Ovary (tissue), 9 donors: ENCODE measurements around the gene SLX4IP. TPM values are rescaled to one million over a fixed set of nuclear protein-coding genes. Genes with fewer than 3 reads are reported as not detected.
A peak's percentile ranks its signal among the peaks of the same experiment; 100 is the strongest.

Experiments used
- DNase-seq, 5 donors: peaks; one replicate each; pipeline ENCODE4 v3.0.0-alpha.2; 2019 to 2020
- H3K27ac ChIP-seq, 2 donors: fragments of 200-600 bp; one replicate each; pipeline versions ENCODE4 v1.5.1 to v1.8.0; 2019 to 2022
- H3K27me3 ChIP-seq: fragments of 200-600 bp; one replicate; pipeline ENCODE4 v1.8.0; 2022
- H3K36me3 ChIP-seq: fragments of 200-600 bp; sonication (generic); one replicate; pipeline ENCODE4 v1.5.1; 2019
- H3K4me1 ChIP-seq: one replicate; pipeline ENCODE4 v1.8.1; 2013; ENCODE audit warnings: mild to moderate bottlenecking, moderate library complexity; ENCODE audit not compliant: insufficient read depth
- H3K4me3 ChIP-seq: fragments of 200-600 bp; sonication (generic); one replicate; pipeline ENCODE4 v1.5.1; 2017
- H3K9me3 ChIP-seq, 2 donors: fragments of 200-600 bp in 1 of 2; sonication (generic) in 1 of 2; one replicate each; pipeline versions ENCODE4 v1.5.1 to v1.8.1; 2013 to 2019; ENCODE audit warnings: mild to moderate bottlenecking in 1 of 2, moderate library complexity in 1 of 2
- EP300 ChIP-seq: sonication (generic); formaldehyde crosslinking; IDR thresholded peaks from one replicate; pipeline ENCODE4 v1.6.1; 2017; ENCODE audit warnings: antibody characterized with exemption
- POLR2A ChIP-seq: fragments of 450-650 bp; IDR thresholded peaks from one replicate; pipeline ENCODE4 v1.6.1; 2017; ENCODE audit warnings: antibody characterized with exemption, mild to moderate bottlenecking, moderate library complexity
- WGBS, 3 donors: extraction: QIAGEN DNeasy Blood & Tissue Kit in 1 of 3; methylation state at CpG; one replicate each; pipeline versions ENCODE4 v1.1.5 to v1.1.7; 2013 to 2017; 5-methylcytosine and 5-hydroxymethylcytosine counted together
- intact Hi-C, 4 donors: fragments of 100-400 bp; cut with DNase I; formaldehyde crosslinking; loops; one replicate each; pipeline versions ENCODE4 v1.11.0 to v1.15.1; 2022 to 2023
- polyA plus RNA-seq, 2 donors: library from polyadenylated mRNA; stranded (reverse); fragments of 200-250 nt in 1 of 2; fragments of 350-450 nt in 1 of 2; fragmentation: Illumina TruSeq in 1 of 2; extraction: RNeasy Lipid Tissue Mini Kit (QIAGEN cat#74804) in 1 of 2; gene quantifications; one replicate each; pipeline ENCODE4 v1.2.3, GENCODE V29; 2013 to 2014
- total RNA-seq, 7 donors: library from RNA; depleted of rRNA in 2 of 7; stranded (reverse); fragments of >200 nt in 2 of 7; fragmentation: NEBNext Ultra II Directional in 3 of 7; extraction: Animal tissue kit (Norgen Biotek cat#: 25700) in 3 of 7; gene quantifications; one replicate each; pipeline versions ENCODE4 v1.1.0 to v1.2.4, GENCODE V29; 2016 to 2023
- TF ChIP-seq, protein P1 (sequence below), 3 donors: fragments of 450-650 bp in 2 of 3; fragments of 200-600 bp in 1 of 3; IDR thresholded peaks; one replicate each; pipeline versions ENCODE4 v1.5.1 to v1.8.0; 2016 to 2022; ENCODE audit warnings: antibody characterized with exemption in 3 of 3, mild to moderate bottlenecking in 1 of 3
- donor health status: DM: no; HTN: no; CAD: no; lungs with moderate emphysema.
- donor health status: DM: no; HTN: no; CAD: no.
- donor health status: Bipolar disorder and iron deficiency.
- donor health status: DM: yes; HTN: yes; CAD: no.
- donor health status: DM: no; HTN: no; CAD: no.
- donor health status: DM: yes; HTN: yes; CAD: no.

SLX4IP gene
- total and polyA plus RNA-seq, 9 donors, result 0.98 to 5.1 (median 2.8) TPM

DNA sequence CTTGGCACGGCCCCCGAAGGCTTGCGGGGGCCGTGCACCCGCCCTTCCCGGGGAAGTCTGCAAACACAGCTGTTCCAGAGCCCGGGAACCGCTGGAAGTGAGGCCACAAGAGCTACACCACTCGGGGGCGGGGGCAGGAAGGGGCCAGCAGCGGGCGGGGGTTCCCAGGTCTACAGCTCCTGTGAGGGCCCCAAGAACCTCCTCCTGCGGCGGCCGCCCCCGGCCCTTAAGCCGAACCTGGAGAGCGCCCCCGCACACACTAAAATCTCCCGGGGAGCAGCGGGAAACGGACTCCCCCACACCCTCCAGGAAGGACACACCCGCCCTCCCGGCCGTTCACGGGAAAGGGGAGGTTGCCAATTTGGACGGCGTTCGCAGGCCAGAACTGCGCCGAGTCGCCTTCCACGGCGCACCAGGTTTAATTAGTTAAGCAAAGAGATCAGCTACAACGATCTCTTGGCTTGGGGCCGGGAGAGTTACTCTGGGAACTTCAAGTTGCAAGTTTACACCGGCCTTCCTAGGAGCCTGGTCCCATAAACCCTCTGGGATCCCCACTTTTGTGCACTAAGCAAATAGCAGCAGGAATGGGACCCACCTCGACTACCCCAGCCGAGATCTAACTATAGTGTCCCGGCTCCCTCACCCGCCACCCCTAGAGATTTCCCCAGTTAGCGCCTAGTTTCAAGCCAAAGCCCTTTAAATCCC is 237.0 kb downstream of the SLX4IP start:
- Histone ChIP-seq H3K27me3 (no peaks in the 10 kb centered on the region), H3K36me3 (no peaks in the 10 kb centered on the region), H3K4me3 (peak overlapping the region; percentile 66), H3K4me1 (peaks cover 6% of the 10 kb centered on the region), H3K9me3 (no peaks in the 10 kb centered on the region), H3K27ac (peak overlapping the region; percentile 90 to 98)
- intact Hi-C loops, result loop anchor here in 2 of 4 donors (2.0 to 10.0 kb wide), 4 partner anchors 117 to 600 kb away; partner anchors contain the start of genes MKKS (in 1 of the 2) and SLX4IP (in 1 of the 2)
- TF ChIP-seq EP300, result no peak
- TF ChIP-seq POLR2A, result no peak
- TF ChIP-seq, protein P1, sequence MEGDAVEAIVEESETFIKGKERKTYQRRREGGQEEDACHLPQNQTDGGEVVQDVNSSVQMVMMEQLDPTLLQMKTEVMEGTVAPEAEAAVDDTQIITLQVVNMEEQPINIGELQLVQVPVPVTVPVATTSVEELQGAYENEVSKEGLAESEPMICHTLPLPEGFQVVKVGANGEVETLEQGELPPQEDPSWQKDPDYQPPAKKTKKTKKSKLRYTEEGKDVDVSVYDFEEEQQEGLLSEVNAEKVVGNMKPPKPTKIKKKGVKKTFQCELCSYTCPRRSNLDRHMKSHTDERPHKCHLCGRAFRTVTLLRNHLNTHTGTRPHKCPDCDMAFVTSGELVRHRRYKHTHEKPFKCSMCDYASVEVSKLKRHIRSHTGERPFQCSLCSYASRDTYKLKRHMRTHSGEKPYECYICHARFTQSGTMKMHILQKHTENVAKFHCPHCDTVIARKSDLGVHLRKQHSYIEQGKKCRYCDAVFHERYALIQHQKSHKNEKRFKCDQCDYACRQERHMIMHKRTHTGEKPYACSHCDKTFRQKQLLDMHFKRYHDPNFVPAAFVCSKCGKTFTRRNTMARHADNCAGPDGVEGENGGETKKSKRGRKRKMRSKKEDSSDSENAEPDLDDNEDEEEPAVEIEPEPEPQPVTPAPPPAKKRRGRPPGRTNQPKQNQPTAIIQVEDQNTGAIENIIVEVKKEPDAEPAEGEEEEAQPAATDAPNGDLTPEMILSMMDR (IDR thresholded peaks at IDR 0.05), result no peak
- DNase-seq, result peak; percentile 76 to 84 (median 80)
- WGBS, 3 donors, result 0 to 1% (median 0%) methylated on average over 41 to 42 of the region's 42 CpGs

DNA sequence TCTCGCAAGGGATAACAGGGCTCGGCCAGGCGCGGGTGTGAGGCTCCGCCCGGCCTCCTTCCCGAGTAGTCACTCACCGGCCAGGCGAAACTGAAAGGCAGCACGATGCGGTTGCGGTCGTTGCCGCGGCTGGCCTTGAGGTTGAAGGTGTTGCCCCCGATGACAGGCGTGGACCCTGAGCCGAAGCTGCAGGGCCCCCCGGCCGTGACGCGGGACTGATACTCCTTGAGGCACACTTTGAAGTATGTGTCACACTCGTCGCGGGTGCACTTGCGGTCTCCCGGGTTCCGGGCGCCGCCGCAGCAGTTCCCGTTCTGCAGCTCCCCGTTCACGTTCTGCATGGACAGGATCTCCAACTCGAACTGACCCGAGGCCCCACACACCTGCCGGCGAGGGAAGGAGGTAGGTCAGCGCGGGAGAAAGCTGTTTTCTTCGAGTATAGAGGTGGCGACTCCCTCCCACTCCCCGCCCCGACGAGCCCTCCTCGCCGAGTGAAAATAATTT is 237.6 kb downstream of the SLX4IP start:
- WGBS, 3 donors, result 0 to 1% (median 0%) methylated on average over 35 to 47 of the region's 47 CpGs
- DNase-seq, result peak; percentile 47 to 70 (median 65)
- H3K27ac ChIP-seq, result peak overlapping the region; percentile 90 to 98

DNA sequence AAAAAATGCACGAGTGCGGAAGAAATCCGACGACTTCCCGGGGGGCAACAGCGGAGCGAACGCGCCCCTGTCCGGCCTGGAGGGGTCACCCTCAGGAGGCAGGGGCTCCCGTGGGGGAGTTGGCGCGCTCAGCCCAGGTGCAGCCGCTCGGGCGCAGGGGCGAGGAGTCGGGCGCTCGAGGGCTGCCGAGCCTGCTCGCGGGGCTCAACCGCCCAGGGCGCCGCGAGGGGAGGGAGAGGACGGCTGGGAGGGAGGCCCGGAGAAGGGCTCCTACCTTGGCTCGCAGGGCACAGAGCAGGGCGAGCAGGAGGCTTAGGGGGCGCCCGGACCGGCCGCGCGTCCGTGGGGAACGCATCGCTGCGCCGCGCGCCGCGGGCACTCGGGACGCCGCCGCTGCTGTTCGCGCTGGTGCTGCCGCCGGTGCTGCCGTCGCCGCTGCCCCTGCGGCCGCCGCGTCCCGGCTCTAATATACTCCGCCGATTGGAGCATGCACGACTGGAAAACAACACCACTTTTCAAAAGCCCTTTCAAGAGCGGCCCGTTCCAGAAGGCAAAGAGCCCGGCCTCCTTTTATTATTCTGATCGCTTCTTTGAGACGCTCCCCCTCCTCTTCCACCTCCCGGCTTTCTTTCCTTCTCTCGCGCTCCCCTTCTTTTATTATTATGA is 238.2 kb downstream of the SLX4IP start:
- peak overlapping the region; percentile 90 to 98 for H3K27ac ChIP-seq
- TF ChIP-seq, protein P1 (IDR thresholded peaks at IDR 0.05), result no peak
- no peak for TF ChIP-seq POLR2A
- TF ChIP-seq EP300, result no peak
- DNase-seq, result peak; percentile 36 to 65 (median 48)
- no peaks in the 10 kb centered on the region for H3K9me3 ChIP-seq
- WGBS, 3 donors, result 0 to 1% (median 1%) methylated on average over 66 to 73 of the region's 73 CpGs
- no peaks in the 10 kb centered on the region for H3K27me3 ChIP-seq
- H3K4me3 ChIP-seq, result peak overlapping the region; percentile 66
- H3K4me1 ChIP-seq, result peaks cover 5% of the 10 kb centered on the region
- H3K36me3 ChIP-seq, result no peaks in the 10 kb centered on the region
- intact Hi-C loops, result loop anchor here in 2 of 4 donors (2.0 to 10.0 kb wide), 4 partner anchors 119 to 599 kb away; partner anchors contain the start of genes MKKS (in 1 of the 2) and SLX4IP (in 1 of the 2)

More for the DNA sequence above, 237.6 kb downstream of the SLX4IP start:
- no peak for TF ChIP-seq POLR2A
- TF ChIP-seq, protein P1 (IDR thresholded peaks at IDR 0.05), result no peak
- no peak for TF ChIP-seq EP300
- peaks cover 5% of the 10 kb centered on the region for H3K4me1 ChIP-seq
- peak overlapping the region; percentile 66 for H3K4me3 ChIP-seq
- H3K9me3 ChIP-seq, result no peaks in the 10 kb centered on the region
- intact Hi-C loops, result loop anchor here in 2 of 4 donors (2.0 to 10.0 kb wide), 4 partner anchors 118 to 600 kb away; partner anchors contain the start of genes MKKS (in 1 of the 2) and SLX4IP (in 1 of the 2)
- no peaks in the 10 kb centered on the region for H3K36me3 ChIP-seq
- no peaks in the 10 kb centered on the region for H3K27me3 ChIP-seq
